Adrenal gland (tissue), 5 donors: ENCODE measurements around the gene NUTM1.
"Not testable (repeated sequence)": the region's sequence is repeated elsewhere in the genome, so short reads cannot be mapped to it uniquely, and the experiment has no call there.

Experiments used
- CTCF ChIP-seq, 6 experiments: fragments of 450-650 bp in 4 of 6; fragments of 200-600 bp in 2 of 6; sonication (generic) in 1 of 6; IDR thresholded peaks; 1 replicate in 5 of 6; 2 replicates in 1 of 6; pipeline versions ENCODE4 v1.5.1 to v1.8.0; 2016 to 2021; ENCODE audit warnings: antibody characterized with exemption in 6 of 6, mild to moderate bottlenecking in 2 of 6, moderate library complexity in 1 of 6
- POLR2A ChIP-seq, 2 donors: fragments of 450-650 bp; IDR thresholded peaks; one replicate each; pipeline ENCODE4 v1.6.1; 2017; ENCODE audit warnings: antibody characterized with exemption in 2 of 2, mild to moderate bottlenecking in 2 of 2, moderate library complexity in 1 of 2
- donor health status: DM: no; HTN: no; CAD: no.

DNA sequence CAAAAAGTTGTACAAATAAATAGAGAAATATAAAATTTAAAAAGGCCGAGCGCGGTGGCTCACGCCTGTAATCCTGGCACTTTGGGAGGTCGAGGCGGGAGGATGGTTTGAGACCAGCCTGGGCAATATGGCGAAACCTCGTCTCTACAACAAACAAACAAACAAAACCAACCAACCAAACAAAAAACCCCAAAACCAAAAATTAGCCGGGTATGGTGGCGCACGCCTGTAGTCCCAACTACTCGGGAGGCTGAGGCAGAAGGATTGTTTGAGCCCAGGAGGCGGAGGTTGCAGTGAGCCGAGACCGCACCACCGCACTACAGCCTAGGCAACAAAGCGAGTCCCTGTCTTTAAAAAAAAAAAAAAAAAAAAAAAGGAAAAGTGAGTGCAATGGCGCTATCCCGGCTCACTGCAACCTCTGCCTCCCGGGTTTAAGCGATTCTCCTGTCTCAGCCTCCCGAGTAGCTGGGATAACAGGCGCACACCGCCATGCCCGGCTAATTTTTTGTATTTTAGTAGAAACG, 840 bp upstream of the NUTM1 start:
- not testable (repeated sequence) for TF ChIP-seq CTCF, POLR2A (IDR thresholded peaks at IDR 0.05)
